ENCODE results near the gene KLC1. TPM values are rescaled to one million over a fixed set of nuclear protein-coding genes. Genes with fewer than 3 reads are reported as not detected.

Gene KLC1
- polyA plus RNA-seq, 4 donors: 88.0 to 99.8 (median 92.7) TPM

DNA sequence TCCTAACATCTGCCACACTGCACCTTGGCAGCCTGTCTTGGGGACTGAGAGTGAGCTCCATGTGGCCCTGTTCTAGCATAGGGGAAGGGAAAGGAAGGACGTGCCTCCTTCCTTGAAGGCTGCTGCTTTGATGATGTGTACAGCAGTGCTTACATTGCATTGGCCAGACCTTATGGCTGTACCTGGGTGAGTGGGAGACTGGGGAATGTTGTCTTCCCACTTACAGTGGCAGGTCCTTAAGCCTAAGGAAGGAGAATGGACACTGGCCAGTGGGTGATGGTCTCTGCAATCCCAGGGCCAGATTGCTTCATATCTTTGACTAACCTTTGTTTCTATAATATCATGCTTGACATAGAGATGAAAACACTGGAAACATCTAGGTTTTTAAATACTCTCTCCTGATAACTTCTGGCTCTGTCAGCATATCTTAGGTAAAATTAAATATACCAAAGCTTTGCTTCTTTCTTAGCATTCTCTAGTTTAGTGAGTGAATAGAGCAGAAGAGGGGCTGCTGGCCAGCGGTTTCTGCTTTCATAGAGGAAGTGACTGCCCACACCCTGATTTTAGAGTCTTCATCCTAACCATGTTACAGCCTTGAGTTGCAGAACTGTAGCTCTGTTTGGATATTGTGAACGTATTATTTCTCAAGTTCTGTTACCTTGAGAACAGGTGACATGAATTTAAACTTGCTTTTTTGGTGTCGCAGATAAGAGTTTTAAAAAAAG is 27.2 kb downstream of the KLC1 start:
- no peak for DNase-seq (ENCODE audit: low read depth in 4 of 4, low spot score in 3 of 4)

DNA sequence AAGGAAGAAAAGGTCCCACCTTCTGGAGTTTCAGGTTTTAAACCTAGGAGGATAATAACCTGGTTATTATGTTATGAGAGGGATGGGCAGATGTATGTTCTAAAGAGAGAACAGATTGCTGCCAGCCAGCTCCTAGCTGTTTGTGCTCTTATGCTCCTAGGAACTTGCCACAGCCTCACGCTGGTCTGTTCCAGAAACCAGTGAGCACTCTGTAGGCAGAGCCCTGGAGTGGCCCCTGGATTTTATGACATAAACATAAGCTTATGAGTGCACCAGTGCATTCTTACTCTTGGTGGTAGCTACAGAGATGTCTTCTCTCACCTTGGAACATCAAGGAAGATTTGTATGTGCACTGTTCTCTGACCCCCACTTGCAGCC is 27.7 kb downstream of the KLC1 start:
- DNase-seq (ENCODE audit: low read depth in 4 of 4, low spot score in 3 of 4): no peak

DNA sequence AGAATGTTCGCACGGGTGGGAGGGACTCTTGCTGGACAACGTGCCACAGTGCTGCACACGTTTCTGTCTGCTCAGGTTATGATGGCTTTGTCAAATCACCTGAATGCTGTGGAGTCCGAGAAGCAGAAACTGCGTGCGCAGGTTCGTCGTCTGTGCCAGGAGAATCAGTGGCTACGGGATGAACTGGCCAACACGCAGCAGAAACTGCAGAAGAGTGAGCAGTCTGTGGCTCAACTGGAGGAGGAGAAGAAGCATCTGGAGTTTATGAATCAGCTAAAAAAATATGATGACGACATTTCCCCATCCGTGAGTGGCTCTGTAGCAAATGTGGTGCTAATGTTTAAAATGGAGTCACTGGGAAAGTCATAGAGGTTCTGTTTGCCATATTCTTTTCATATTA is 28.5 kb downstream of the KLC1 start:
- no peak for DNase-seq (ENCODE audit: low read depth in 4 of 4, low spot score in 3 of 4)

DNA sequence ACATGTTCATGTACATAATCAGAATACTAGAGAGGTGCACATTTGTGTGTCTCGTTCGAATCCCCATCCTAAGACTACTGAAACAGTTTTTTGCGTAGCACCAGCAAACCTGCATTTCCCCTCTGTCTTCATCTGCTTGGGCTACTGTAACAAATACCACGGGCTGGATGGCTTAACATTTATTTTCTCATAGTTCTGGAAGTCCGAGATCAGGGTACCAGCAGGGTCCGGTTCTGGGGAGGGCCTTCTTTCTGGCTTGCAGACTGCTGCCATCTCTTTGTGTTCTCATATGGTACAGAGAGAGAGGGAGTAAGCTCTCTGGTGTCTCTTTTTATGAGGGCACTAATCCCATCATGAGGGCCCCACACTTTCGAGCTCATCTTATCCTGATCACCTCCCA is 30.6 kb downstream of the KLC1 start:
- DNase-seq (ENCODE audit: low read depth in 4 of 4, low spot score in 3 of 4): no peak

DNA sequence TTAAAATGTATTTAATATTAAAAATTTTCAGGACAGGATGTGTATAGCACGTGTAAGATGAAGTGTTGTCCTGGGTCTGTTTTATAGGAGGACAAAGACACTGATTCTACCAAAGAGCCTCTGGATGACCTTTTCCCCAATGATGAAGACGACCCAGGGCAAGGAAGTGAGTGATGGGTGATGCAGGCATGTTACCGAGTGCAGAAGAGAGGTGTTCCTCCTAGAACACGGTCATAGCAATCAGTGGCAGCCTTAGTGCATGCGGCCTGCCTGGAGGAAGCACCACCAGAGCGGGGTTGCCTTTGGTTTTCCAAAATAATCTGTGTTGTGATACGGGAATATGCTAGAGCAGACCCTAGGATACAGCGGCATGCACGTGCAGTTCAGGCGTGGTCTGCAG is 33.0 kb downstream of the KLC1 start:
- no peak for DNase-seq (ENCODE audit: low read depth in 4 of 4, low spot score in 3 of 4)

DNA sequence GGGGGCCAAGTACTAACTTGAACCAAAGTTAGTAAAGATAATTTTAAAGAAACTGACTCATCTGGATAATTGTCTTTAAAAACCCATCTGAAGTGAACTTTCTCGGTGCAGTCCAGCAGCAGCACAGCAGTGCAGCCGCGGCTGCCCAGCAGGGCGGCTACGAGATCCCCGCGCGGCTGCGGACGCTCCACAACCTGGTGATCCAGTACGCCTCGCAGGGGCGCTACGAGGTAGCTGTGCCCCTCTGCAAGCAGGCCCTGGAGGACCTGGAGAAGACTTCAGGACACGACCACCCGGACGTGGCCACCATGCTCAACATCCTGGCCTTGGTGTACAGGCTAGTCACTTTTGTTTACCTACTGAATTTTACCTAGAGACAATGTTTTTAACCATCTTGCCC is 33.6 kb downstream of the KLC1 start:
- DNase-seq (ENCODE audit: low read depth in 4 of 4, low spot score in 3 of 4): no peak

DNA sequence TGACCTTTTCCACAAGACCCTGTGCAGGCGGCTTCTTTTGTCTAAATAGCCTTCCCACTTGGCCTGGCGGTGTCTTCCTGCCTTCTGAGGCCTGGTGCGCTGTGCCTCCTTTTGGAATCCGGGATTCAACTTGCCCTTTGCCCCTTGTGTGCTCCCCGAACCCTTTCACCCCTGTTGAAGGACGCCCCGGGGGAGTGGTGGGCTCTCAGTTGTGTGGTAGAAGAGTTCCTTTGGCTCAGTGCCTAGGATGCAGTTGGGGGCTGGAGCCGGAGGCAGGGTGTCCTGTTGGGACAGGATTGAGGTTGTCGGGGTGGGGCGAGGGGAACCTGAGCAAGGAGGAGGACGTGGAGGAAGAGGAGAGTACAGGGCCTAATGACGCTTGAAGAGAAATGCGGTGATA is 34.5 kb downstream of the KLC1 start:
- DNase-seq (ENCODE audit: low read depth in 4 of 4, low spot score in 3 of 4): no peak

DNA sequence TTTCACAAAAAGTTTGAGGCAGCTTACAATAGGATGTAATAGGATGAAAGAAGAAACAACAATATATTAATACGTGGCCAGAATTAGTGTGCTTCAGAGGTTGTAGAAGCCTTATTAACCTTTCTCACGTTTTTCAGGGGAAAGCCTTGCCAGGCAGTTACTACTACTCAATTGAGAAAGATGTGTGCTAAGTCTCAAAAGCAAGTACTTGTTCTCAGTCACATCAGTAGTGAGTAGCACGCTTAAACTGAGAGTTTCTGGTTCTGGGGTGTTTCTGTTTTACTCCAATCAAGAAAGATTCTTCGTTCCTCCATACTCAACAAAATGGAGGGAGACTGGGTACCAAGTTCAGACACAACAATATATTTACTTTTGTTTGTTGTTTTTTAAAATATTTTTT is 38.7 kb downstream of the KLC1 start:
- DNase-seq (ENCODE audit: low read depth in 4 of 4, low spot score in 3 of 4): no peak

DNA sequence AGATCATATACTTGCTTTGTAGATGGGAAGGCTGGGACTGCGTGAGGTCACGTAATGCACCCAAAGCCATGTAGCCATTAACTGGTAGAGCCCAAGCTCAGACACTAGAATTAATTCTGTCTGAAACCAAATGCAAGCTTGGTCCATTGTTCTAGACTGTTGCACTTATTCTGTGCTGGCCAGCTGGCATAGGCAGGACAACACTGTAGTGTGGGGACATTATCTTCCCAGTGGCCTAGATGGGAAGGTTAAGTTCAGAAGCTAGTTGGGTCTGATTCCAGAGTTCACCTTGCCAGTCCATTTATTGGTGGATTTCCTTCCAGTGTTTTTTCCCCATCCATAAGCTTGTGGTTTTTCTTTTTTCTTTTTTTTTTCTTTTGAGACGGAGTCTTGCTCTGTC is 39.1 kb downstream of the KLC1 start:
- DNase-seq (ENCODE audit: low read depth in 4 of 4, low spot score in 3 of 4): no peak

DNA sequence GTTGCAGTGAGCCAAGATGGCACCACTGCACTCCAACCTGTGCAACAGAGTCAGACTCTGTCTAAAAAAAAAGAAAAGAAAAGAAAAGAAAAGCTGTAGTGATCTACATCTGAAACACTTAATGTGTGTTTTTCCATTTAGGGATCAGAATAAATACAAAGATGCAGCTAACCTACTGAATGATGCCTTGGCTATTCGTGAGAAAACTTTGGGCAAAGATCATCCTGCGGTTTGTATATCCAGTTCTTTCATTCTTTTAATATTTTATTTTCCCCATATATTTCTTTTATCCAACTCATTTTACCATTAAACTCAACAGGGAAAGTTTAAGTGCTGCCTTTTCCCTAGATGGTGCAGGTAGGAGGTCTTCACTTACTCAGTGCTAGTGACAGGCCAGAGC is 40.4 kb downstream of the KLC1 start:
- DNase-seq (ENCODE audit: low read depth in 4 of 4, low spot score in 3 of 4): no peak

DNA sequence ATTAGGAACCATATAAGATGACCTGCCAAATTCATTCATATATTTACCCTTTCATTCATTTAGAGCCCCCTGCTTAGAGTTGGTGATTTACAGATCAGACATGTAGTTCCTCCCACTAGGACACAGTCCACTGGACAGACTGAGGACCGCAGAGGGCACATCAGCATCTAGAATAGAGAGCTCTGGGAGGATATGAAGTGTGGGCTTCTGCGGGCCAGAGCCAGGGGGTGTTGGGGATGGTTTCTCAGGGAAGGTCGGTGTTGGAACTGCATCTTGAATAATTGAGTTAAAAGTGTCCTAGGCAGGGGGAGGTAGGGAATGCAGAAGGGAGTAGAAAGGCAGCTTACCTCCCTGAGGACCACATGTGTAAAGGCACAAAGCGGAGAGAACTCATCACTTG is 42.9 kb downstream of the KLC1 start:
- DNase-seq (ENCODE audit: low read depth in 4 of 4, low spot score in 3 of 4): no peak

DNA sequence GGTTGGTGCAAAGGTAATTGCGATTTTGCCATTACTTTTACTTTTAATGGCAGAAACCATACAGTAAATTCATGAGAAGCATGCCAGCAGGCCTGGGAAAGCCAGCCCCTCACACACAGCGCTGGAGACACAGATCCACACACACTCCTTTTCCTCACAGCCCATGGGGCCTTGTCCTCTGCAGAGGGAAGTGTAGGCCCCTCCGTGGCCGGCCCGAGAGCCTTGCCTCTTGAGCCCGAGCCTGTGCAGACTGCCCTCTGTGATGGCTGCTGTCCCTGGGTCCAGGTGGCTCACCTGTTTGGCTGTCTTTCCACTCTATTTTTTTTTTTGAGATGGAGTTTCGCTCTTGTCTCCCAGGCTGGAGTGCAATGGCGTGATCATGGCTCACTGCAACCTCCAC is 46.9 kb downstream of the KLC1 start:
- DNase-seq (ENCODE audit: low read depth in 4 of 4, low spot score in 3 of 4): no peak

DNA sequence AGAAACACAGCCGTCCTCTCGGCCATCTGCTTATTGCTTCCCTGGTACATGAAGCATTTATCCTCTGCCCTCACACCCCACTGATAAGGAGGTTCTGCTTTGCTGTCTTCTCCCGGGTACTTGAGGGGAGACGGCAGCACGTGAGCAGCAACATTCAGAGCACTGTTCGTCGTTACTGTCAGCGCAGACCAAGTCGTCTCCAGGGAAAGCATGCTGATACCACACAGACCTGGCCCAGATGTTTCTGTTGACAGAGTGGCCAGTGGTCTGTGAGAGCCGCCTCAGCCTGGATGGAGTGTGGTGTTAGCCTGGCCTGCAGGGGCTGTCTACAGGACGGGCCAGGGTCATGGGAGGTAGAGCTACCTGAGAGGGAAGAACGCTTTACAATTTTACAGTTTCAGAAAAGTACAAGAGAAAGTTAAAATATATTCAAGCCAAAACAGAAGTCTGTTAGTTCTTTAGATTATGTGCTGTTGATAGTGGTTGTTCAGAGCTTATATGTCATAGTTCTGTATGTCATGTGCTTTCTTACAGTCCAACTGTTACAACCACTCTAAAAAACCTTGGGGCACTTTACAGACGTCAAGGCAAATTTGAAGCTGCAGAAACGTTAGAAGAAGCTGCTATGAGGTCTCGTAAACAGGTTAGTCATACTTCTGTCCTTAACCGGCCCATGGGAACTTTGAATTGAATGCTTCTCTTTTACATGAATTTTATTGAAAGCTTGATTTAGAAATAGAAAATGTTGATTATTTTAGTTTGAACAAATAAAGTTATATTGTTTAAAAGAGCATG is 48.1 kb downstream of the KLC1 start:
- DNase-seq (ENCODE audit: low read depth in 4 of 4, low spot score in 3 of 4): no peak

DNA sequence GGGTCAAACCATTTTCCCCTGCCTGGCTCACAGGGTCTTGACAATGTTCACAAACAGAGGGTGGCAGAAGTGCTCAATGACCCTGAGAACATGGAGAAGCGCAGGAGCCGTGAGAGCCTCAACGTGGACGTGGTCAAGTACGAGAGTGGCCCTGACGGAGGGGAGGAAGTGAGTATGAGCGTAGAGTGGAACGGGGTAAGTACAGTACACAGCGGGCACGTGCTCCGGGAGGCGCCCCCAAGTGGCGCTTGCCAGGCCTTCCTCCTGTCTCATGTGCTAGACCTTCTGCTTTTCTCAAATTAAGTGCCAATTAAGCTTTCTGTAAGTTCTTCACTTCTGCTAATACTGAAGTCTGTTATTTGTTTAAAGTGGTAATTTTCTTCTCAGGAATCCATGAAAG is 50.3 kb downstream of the KLC1 start:
- no peak for DNase-seq (ENCODE audit: low read depth in 4 of 4, low spot score in 3 of 4)

DNA sequence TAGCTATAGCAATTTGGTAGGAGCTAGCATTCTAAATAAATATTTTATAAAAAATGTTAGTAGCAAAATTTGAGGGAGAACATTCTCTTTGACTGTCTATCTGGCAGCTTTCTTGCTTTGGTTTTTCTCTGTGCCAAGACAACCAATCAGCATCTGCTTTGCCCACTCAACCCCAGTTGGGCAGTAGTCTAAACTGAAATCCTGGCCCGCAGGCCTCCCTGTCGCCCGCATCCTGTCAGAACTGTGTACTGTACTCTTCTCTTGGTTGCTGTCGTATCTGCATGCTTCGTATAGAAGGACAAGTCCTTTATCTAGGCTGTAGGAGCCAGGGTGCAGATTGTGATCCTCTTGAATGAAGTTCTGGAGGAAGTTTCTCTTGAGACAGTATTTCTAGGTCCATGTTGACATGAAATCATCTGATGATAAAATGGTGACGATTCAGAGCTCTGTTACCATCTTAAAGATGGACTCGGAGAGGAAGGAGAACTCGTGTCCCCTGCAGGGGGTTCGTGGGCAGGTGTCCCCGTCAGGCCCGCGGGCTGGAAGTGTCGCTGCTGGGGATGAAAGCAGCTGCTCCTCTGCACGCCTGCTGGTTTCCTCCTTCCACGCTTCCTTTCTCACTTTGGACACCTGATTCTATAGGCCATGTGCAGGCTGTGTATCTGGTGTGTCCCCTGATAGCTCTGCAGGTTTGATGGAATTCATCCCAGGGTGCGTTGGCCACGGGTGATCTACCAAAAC is 51.6 kb downstream of the KLC1 start:
- no peak for DNase-seq (ENCODE audit: low read depth in 4 of 4, low spot score in 3 of 4)

DNA sequence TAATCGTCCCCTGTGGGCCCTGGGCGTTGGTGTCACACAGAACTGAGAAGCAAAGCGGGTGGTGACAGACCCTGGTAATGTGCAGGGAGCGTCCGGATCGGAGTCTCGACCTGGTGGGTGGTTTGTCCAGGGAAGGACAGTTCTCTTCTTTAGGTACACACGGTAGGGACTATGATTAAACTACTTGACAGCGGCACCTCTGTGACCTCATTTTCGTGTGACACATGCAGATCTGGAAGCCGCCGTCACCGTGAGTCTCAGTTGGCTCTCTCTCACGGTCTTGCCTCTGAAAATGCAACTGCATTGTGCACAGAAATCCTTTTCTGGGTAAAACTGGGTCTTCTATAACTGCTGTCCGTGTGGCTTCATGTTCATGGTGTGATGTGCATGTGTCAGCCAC is 54.1 kb downstream of the KLC1 start:
- no peak for DNase-seq (ENCODE audit: low read depth in 4 of 4, low spot score in 3 of 4)

DNA sequence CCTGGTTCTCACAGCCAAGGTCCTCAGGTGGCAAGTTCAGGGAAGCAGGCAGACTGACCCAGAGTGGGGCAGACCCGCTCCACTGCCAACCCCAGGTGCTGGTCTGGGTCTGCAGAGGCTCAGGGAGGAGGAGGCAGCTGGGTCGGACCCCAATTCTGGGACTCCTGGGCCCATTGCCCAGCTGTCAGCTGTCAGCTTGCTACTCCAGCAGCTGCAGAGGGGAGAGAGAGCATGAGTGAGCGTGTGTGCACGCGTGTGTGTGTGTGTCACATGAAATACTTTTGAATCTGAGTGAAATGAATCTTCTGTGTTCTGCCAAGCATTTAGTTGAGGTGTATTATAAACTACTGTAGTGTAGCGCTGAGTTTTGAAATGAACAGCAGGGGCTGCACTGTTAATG is 55.5 kb downstream of the KLC1 start:
- no peak for DNase-seq (ENCODE audit: low read depth in 4 of 4, low spot score in 3 of 4)

DNA sequence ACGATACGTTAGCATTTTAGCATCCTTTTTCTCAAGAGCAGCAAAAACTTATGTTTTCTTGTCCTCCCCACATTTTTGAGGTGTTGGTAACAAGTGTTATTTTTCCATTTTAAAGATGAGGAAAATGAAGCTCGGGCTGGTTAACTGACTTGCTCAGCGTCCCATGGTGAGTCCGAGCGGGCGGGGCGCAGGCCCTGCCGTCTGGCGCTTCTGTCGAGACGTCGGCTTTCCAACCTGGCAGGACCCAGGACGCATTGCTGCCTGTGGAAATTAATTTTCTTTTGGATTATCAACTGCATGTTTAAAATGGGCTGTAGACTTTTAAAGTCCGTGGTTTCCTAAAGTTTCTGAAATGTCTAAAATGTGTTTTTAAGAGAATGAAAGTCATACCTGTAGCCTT is 55.9 kb downstream of the KLC1 start:
- DNase-seq (ENCODE audit: low read depth in 4 of 4, low spot score in 3 of 4): no peak

DNA sequence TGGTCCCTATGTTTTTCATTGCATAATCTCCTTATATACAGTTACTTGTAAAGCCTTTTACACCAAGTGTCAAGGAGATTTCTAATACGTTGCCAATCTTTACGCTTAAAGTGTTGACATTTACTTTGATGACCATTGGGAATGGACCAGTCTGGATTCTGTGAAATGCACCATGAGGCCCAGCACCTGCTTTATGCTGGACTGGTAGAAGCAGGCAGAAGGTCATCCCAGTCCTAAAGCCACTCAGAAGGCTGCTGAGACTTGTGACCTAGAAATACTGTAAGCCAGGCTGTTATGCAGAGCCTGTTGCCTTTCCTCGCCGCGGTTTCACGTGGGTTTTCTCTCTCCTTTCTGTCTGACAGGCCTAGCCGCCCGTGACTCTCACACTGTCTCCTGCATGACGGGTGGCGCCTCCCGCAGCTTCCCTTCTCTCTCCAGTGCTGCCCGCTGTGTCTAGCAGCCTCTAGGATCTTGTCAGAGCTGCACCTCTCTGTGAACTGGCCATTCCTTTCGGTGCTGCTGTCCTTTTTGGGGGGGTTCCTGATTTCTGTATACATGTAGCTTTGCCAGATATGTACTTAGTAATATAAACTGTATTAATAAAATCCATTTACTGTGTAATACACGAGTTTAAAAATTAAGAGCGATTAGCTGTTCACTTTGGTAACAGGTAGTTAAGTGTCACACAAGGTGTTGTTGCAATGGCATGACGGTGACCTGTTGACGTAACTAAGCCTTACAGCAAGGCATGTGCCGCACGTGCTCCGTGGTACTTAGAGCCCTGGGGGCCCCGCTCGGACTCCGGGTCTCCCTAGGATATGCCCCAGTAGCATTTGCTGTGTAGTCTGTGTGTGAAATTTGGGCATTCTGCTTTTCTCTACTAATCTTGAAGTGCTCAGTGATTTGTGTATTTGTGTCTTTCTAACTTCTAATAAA is 56.5 kb downstream of the KLC1 start:
- DNase-seq (ENCODE audit: low read depth in 4 of 4, low spot score in 3 of 4): no peak

DNA sequence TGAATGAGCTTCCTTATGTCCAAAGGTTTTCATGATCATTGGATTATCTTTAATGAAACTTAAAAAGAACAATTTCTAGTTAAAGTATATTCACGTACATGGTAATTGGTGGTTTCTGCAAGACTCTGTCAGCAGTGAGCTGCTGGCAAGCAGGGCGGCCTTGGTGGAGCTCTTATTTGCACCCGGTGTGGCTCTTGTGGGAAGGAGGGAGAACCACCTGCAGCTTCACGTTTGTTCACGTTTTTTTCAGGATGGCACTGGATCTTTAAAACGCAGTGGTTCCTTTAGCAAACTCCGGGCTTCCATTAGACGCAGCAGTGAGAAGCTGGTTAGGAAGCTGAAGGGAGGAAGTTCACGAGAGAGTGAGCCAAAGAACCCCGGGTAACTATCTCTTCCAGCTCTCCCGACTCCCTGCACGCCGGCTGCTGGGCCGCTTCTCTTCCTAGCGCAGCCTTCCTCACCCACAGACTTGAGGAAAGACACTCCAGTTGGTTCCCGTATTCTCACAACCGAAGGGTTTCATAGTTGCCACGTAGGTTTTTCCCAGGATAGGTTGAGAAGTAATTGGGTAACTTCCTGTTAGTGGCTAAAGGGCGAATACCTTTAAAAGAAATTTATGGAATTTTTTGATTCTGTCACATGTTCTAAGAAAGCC is 57.9 kb downstream of the KLC1 start:
- DNase-seq (ENCODE audit: low read depth in 4 of 4, low spot score in 3 of 4): no peak
